K562 (cell line): Measurements from ENCODE around the gene UTP4. TPM values are rescaled to one million over a fixed set of nuclear protein-coding genes. Genes with fewer than 3 reads are reported as not detected.

ENCODE experiments used
- HNRNPL ChIP-seq: fragments of 200-400 bp; formaldehyde crosslinking; IDR thresholded peaks from 2 replicates; pipeline ENCODE4 v1.6.1; 2017; ENCODE audit warnings: low read depth, mild to moderate bottlenecking, low read length
- JUNB ChIP-seq: fragments of 450-650 bp; formaldehyde crosslinking; conservative IDR thresholded peaks from 2 replicates; pipeline ENCODE4 v1.4.0; 2020; ENCODE audit warnings: mild to moderate bottlenecking
- TFAP4 ChIP-seq: sonication (generic); formaldehyde crosslinking; IDR thresholded peaks from 2 replicates; pipeline ENCODE4 v1.8.0; 2022; ENCODE audit warnings: missing genetic modification reagents, mild to moderate bottlenecking, moderate library complexity, borderline replicate concordance
- TRIM24 ChIP-seq, 2 experiments: fragments of 450-650 bp; IDR thresholded peaks; 2 replicates each; pipeline ENCODE4 v1.6.1; 2016
- ZBTB11 ChIP-seq, 3 experiments: fragments of 200-800 bp in 1 of 3; fragments of 250-450 bp in 1 of 3; fragments of 450-650 bp in 1 of 3; sonication (Bioruptor Pico) in 1 of 3; sonication (Bioruptor generic) in 1 of 3; formaldehyde crosslinking in 1 of 3; IDR thresholded peaks; 2 replicates each; pipeline versions ENCODE4 v1.6.1 to v1.8.0; 2016 to 2022; ENCODE audit warnings: mild to moderate bottlenecking in 2 of 3, missing genetic modification characterization in 2 of 3, missing compliant biosample characterization in 1 of 3, moderate library complexity in 1 of 3
- ZNF511 ChIP-seq: sonication (generic); formaldehyde crosslinking; IDR thresholded peaks from 2 replicates; pipeline ENCODE4 v1.8.0; 2022; ENCODE audit warnings: mild to moderate bottlenecking, missing genetic modification reagents
- ZNF780A ChIP-seq: fragments of 250-450 bp; sonication (Bioruptor Pico); IDR thresholded peaks from 2 replicates; pipeline ENCODE4 v1.5.0; 2021; ENCODE audit warnings: mild to moderate bottlenecking
- polyA plus RNA-seq, 8 experiments: library from polyadenylated mRNA; depleted of rRNA in 4 of 8; stranded (reverse) in 5 of 8; unstranded in 3 of 8; fragments of >200 nt; fragmentation: Nextera tagmentation in 2 of 8; fragmentation: Illumina TruSeq in 1 of 8; extraction: Ambion mirVana in 2 of 8; extraction: Trizol in 1 of 8; gene quantifications; 2 replicates each; pipeline versions ENCODE4 v1.2.1 to v1.2.3, GENCODE V29; 2011 to 2014; ENCODE audit warnings: inconsistent platforms in 1 of 8, missing spikeins in 1 of 8
- total RNA-seq, 7 experiments: library from RNA; depleted of rRNA in 6 of 7; stranded (reverse); fragments of >200 nt in 6 of 7; fragmentation: Illumina TruSeq in 2 of 7; extraction: Trizol in 2 of 7; gene quantifications; 2 replicates each; pipeline versions ENCODE4 v1.2.1 to v1.2.3, GENCODE V29; 2011 to 2021; ENCODE audit warnings: low replicate concordance in 1 of 7
- TF ChIP-seq, protein P1 (sequence below): fragments of 450-650 bp; IDR thresholded peaks from 2 replicates; pipeline ENCODE4 v1.6.1; 2016; ENCODE audit warnings: mild to moderate bottlenecking, moderate library complexity

UTP4 gene
- total and polyA plus RNA-seq, 9 of the 15 experiments (the other 6 are each of a cell fraction or from before 2014, with no cell fraction given): 46.1 to 203 (median 145) TPM

- peak in 1 of 2 experiments; percentile 37; a peak in 1 of 4 replicates for TF ChIP-seq TRIM24 (IDR thresholded peaks at IDR 0.05)
- TF ChIP-seq TFAP4 (CRISPR knock-in tag): peak; percentile 50; the same call in 1 of the 2 replicates
- TF ChIP-seq, protein P1, sequence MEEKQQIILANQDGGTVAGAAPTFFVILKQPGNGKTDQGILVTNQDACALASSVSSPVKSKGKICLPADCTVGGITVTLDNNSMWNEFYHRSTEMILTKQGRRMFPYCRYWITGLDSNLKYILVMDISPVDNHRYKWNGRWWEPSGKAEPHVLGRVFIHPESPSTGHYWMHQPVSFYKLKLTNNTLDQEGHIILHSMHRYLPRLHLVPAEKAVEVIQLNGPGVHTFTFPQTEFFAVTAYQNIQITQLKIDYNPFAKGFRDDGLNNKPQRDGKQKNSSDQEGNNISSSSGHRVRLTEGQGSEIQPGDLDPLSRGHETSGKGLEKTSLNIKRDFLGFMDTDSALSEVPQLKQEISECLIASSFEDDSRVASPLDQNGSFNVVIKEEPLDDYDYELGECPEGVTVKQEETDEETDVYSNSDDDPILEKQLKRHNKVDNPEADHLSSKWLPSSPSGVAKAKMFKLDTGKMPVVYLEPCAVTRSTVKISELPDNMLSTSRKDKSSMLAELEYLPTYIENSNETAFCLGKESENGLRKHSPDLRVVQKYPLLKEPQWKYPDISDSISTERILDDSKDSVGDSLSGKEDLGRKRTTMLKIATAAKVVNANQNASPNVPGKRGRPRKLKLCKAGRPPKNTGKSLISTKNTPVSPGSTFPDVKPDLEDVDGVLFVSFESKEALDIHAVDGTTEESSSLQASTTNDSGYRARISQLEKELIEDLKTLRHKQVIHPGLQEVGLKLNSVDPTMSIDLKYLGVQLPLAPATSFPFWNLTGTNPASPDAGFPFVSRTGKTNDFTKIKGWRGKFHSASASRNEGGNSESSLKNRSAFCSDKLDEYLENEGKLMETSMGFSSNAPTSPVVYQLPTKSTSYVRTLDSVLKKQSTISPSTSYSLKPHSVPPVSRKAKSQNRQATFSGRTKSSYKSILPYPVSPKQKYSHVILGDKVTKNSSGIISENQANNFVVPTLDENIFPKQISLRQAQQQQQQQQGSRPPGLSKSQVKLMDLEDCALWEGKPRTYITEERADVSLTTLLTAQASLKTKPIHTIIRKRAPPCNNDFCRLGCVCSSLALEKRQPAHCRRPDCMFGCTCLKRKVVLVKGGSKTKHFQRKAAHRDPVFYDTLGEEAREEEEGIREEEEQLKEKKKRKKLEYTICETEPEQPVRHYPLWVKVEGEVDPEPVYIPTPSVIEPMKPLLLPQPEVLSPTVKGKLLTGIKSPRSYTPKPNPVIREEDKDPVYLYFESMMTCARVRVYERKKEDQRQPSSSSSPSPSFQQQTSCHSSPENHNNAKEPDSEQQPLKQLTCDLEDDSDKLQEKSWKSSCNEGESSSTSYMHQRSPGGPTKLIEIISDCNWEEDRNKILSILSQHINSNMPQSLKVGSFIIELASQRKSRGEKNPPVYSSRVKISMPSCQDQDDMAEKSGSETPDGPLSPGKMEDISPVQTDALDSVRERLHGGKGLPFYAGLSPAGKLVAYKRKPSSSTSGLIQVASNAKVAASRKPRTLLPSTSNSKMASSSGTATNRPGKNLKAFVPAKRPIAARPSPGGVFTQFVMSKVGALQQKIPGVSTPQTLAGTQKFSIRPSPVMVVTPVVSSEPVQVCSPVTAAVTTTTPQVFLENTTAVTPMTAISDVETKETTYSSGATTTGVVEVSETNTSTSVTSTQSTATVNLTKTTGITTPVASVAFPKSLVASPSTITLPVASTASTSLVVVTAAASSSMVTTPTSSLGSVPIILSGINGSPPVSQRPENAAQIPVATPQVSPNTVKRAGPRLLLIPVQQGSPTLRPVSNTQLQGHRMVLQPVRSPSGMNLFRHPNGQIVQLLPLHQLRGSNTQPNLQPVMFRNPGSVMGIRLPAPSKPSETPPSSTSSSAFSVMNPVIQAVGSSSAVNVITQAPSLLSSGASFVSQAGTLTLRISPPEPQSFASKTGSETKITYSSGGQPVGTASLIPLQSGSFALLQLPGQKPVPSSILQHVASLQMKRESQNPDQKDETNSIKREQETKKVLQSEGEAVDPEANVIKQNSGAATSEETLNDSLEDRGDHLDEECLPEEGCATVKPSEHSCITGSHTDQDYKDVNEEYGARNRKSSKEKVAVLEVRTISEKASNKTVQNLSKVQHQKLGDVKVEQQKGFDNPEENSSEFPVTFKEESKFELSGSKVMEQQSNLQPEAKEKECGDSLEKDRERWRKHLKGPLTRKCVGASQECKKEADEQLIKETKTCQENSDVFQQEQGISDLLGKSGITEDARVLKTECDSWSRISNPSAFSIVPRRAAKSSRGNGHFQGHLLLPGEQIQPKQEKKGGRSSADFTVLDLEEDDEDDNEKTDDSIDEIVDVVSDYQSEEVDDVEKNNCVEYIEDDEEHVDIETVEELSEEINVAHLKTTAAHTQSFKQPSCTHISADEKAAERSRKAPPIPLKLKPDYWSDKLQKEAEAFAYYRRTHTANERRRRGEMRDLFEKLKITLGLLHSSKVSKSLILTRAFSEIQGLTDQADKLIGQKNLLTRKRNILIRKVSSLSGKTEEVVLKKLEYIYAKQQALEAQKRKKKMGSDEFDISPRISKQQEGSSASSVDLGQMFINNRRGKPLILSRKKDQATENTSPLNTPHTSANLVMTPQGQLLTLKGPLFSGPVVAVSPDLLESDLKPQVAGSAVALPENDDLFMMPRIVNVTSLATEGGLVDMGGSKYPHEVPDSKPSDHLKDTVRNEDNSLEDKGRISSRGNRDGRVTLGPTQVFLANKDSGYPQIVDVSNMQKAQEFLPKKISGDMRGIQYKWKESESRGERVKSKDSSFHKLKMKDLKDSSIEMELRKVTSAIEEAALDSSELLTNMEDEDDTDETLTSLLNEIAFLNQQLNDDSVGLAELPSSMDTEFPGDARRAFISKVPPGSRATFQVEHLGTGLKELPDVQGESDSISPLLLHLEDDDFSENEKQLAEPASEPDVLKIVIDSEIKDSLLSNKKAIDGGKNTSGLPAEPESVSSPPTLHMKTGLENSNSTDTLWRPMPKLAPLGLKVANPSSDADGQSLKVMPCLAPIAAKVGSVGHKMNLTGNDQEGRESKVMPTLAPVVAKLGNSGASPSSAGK: no peak
- 0 out of 6 replicates have a peak, but pooled peaks of 1 of the 3 experiments have one; percentile 24 for TF ChIP-seq ZBTB11 (CRISPR knock-in tag; IDR thresholded peaks at IDR 0.05)
- TF ChIP-seq ZNF780A (CRISPR knock-in tag): no peak
- no peak for TF ChIP-seq ZNF511 (CRISPR knock-in tag)
- TF ChIP-seq HNRNPL: no peak
- TF ChIP-seq JUNB: peak; percentile 31; the same call in 1 of the 2 replicates
Measured at GRCh38 chr16:69089091-69089910, 43.1 kb upstream of the UTP4 start (continued).
